Effector memory CD8-positive, alpha-beta T cell (primary cell): ENCODE results near the gene PRDX6.
"Not testable (repeated sequence)": the region's sequence is repeated elsewhere in the genome, so short reads cannot be mapped to it uniquely, and the experiment has no call there.

Source experiments
- ATAC-seq: fragments of 150-1000 bp; cut with Tn5 transposase; replicated peaks from 2 replicates; pipeline ENCODE4 v1.10.0; 2021; ENCODE audit warnings: mild to moderate bottlenecking, moderate library complexity
- DNase-seq, 3 experiments: peaks; one replicate each; pipeline ENCODE4 v3.0.0; 2021
- H3K27ac Mint-ChIP-seq, 2 donors: one replicate each; pipeline ENCODE4 v1.8.0; 2022; ENCODE audit warnings: mild to moderate bottlenecking in 2 of 2, mixed read lengths in 2 of 2, moderate library complexity in 2 of 2
- H3K27me3 Mint-ChIP-seq, 2 donors: one replicate each; pipeline ENCODE4 v1.8.0; 2022; ENCODE audit warnings: mixed read lengths in 2 of 2
- H3K36me3 Mint-ChIP-seq: one replicate; pipeline ENCODE4 v1.8.0; 2022; ENCODE audit warnings: mild to moderate bottlenecking, moderate library complexity, mixed read lengths; ENCODE audit not compliant: insufficient read depth
- H3K4me1 Mint-ChIP-seq, 2 donors: one replicate each; pipeline ENCODE4 v1.8.0; 2022; ENCODE audit warnings: low read depth in 2 of 2, mixed read lengths in 2 of 2
- H3K4me3 Mint-ChIP-seq, 2 donors: one replicate each; pipeline ENCODE4 v1.8.0; 2022; ENCODE audit warnings: mild to moderate bottlenecking in 2 of 2, mixed read lengths in 2 of 2, moderate library complexity in 2 of 2
- H3K9me3 Mint-ChIP-seq, 2 donors: one replicate each; pipeline ENCODE4 v1.8.0; 2022; ENCODE audit warnings: mixed read lengths in 2 of 2

Gene PRDX6

DNA sequence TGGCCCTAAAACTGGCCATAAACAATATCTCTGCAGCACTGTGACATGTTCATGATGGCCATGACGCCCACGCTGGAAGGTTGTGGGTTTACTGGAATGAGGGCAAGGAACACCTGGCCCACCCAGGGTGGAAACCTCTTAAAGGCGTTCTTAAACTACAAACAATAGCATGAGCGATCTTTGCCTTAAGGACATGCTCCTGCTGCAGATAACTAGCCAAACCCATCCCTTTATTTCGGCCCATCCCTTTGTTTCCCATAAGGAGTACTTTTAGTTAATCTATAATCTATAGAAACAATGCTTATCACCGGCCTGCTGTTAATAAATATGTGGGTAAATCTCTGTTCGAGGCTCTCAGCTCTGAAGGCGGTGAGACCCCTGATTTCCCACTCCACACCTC is 16.0 kb downstream of the PRDX6 start:
- ATAC-seq, H3K27ac Mint-ChIP-seq, H3K9me3 Mint-ChIP-seq, H3K27me3 Mint-ChIP-seq, H3K4me1 Mint-ChIP-seq, DNase-seq, H3K4me3 Mint-ChIP-seq: not testable (repeated sequence)
- H3K36me3 Mint-ChIP-seq: peaks cover 11% of the 10 kb centered on the region

DNA sequence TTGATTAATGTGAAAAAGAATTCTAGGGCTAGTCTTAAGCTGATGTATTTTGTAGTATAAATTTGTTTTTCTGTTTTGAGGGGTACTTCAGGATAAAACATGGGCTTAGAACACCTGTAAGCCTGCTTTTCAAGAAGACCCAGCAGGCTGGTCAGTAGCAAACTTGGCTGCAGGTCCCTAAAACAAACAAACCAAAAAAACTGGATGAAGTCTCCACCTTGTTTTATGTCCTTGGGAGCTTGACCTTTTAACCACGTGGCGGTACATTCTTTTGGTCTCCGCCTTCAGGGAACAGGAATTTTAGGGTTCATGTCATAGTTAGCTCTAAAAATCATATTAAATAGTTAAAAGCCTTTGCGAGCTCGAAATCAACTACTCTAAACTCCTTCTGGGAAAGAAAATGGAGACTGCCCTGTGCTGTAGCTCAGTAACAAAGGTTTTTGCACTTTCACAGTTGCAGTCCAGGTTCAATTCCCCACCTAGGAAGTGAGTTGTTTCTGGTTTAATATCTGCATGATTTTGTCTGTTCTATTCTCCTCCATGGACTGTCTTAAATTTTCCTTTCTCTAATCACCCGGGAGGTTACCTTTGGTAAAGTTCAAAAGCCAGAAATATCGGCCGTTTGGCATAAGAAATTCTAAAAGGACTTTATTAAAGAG is 18.6 kb downstream of the PRDX6 start:
- Mint-ChIP-seq H3K4me3 (no peak overlapping the region), H3K9me3 (no peaks in the 10 kb centered on the region), H3K4me1 (peaks cover 0 to 2% of the 10 kb centered on the region in 2 donors), H3K27me3 (no peaks in the 10 kb centered on the region), H3K27ac (no peak overlapping the region), H3K36me3 (no peaks in the 10 kb centered on the region)
- no peak for ATAC-seq
- DNase-seq: no peak

DNA sequence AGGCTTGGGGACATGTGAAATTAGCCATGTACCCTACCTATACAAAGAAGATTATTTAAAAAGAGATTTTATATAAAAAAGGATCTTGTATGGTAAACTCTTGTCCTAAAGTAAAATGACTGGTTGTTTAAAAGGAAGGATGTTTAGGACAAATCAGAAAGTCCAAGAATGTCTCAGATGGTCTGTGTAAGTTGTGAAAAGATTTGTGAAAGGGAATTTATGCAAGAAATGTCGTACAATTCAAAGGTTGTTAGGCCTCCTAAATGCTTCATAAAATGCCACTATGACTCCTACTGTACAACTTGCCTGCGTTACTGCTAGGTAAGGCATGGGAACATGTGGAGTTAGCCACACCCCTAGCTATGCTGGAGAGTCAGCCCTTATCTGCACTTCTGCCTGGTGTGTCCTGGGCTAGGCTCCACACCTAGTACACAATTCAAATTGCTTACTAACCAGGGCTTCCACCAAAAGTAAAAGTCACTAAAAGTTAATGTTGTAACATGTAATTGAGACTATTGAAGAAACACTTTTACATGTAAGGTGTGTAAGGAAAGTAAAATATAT is 19.7 kb downstream of the PRDX6 start:
- Mint-ChIP-seq H3K9me3 (no peaks in the 10 kb centered on the region), H3K4me1 (peaks cover 0 to 2% of the 10 kb centered on the region in 2 donors), H3K36me3 (no peaks in the 10 kb centered on the region), H3K4me3 (no peak overlapping the region), H3K27ac (no peak overlapping the region), H3K27me3 (no peaks in the 10 kb centered on the region)
- ATAC-seq (no peak), DNase-seq (no peak)

DNA sequence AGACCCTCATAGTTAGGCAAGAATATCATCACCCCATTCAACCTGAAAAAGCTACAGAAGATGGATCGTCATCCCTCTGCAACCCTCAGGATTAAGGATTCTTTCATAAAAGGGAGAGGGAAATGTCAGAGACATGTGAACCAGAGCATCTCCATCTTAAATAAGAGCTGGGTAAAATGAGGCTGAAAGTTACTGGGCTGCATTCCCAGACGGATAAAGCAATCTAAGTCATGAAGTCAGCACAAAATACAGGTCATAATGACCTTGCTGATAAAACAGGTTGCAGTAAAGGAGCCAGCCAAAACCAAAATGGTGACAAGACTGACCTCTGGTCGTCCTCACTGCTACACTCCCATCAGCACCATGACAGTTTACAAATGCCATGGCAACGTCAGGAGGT is 22.6 kb downstream of the PRDX6 start:
- no peaks in the 10 kb centered on the region for H3K27me3 Mint-ChIP-seq
- DNase-seq: no peak
- H3K9me3 Mint-ChIP-seq: no peaks in the 10 kb centered on the region
- H3K4me3 Mint-ChIP-seq: no peak overlapping the region
- no peak for ATAC-seq
- peaks cover 4% of the 10 kb centered on the region for H3K36me3 Mint-ChIP-seq
- H3K27ac Mint-ChIP-seq: no peak overlapping the region
- H3K4me1 Mint-ChIP-seq: peaks cover 0 to 2% of the 10 kb centered on the region in 2 donors

DNA sequence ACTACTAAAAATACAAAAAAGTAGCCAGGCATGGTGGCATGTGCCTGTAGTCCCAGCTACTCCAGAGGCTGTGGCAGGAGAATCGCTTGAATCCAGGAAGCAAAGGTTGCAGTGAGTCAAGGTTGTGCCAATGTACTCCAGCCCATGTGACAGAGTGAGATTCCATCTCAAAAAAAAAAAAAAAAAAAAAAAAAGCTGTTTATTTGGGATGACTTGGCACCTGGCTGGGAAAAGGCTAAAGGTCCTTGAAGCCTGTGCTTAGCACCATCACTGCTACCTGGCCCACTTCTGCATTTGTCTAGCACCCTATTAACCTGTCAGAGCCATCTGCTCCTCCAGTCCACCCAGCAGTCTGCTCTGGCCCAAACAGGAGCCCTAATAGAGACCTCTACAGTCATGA is 25.0 kb downstream of the PRDX6 start:
- DNase-seq: no peak
- Mint-ChIP-seq H3K4me3 (no peak overlapping the region), H3K9me3 (no peaks in the 10 kb centered on the region), H3K4me1 (peaks cover 0 to 2% of the 10 kb centered on the region in 2 donors), H3K27me3 (no peaks in the 10 kb centered on the region), H3K36me3 (peaks cover 7% of the 10 kb centered on the region), H3K27ac (no peak overlapping the region)
- no peak for ATAC-seq

DNA sequence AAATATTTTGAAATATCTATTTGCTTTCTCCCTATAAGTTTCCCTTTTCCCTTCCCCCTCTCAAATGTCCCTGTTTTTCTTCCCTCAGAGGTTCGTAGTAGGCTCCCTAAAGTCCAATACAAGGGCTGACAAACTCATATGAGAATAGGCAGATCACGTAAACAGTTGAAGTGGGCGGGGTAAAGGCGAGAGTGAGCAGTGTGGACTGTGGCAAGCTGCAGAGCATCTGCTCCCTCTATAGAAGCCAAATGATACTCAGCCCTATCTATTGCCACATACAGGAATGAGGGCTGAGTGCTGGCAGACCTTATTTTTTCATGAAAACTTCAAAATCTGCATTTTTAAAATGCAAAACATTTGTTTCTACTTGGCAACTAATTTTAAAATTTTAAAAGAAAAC is 26.3 kb downstream of the PRDX6 start:
- Mint-ChIP-seq H3K27me3 (no peaks in the 10 kb centered on the region), H3K4me1 (peaks cover 0 to 2% of the 10 kb centered on the region in 2 donors), H3K36me3 (peaks cover 7% of the 10 kb centered on the region), H3K9me3 (no peaks in the 10 kb centered on the region), H3K27ac (no peak overlapping the region), H3K4me3 (no peak overlapping the region)
- DNase-seq (no peak), ATAC-seq (no peak)

DNA sequence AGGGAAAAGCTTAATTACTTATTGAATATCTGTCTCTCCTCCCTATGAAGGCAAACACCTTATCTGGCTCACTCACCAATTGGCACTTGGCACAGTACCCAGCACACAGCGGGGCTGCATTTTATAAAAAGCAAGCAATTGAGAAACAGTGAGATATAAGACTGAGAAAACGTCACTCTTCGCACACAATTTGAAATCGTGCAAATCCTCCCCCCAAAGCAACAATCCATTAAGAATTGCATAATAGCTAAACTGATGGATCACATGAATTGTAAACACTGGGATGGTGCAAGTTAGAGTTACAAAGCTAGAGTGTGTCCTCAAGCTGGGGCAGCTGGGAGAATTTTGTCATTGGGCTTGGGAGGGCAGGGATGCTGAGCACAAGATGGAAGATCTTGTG is 27.1 kb downstream of the PRDX6 start:
- Mint-ChIP-seq H3K9me3 (no peaks in the 10 kb centered on the region), H3K36me3 (peaks cover 7% of the 10 kb centered on the region), H3K4me3 (no peak overlapping the region), H3K27me3 (no peaks in the 10 kb centered on the region), H3K4me1 (peaks cover 0 to 2% of the 10 kb centered on the region in 2 donors), H3K27ac (no peak overlapping the region)
- DNase-seq (no peak), ATAC-seq (no peak)

DNA sequence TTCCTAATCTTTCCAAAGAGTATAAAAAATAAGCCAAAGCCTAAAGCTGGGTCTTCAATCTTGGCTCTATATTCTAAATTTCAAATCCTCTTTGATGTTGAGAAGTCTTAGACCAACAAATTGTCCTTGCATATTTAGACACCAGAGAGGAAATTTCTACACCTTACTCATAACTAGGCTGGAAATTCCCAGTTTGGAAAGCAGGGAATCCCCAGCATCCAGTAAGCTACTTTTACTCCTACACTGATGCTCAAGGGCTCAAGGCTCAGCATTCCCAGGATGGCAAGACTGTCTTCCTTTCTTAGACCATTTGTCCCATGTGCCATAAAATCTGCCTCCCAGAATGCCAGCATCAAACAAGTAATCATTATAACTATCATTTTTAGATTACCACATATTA is 28.3 kb downstream of the PRDX6 start:
- ATAC-seq (no peak), DNase-seq (no peak)
- Mint-ChIP-seq H3K27ac (no peak overlapping the region), H3K36me3 (peaks cover 7% of the 10 kb centered on the region), H3K4me3 (no peak overlapping the region), H3K27me3 (no peaks in the 10 kb centered on the region), H3K4me1 (no peaks in the 10 kb centered on the region), H3K9me3 (no peaks in the 10 kb centered on the region)

DNA sequence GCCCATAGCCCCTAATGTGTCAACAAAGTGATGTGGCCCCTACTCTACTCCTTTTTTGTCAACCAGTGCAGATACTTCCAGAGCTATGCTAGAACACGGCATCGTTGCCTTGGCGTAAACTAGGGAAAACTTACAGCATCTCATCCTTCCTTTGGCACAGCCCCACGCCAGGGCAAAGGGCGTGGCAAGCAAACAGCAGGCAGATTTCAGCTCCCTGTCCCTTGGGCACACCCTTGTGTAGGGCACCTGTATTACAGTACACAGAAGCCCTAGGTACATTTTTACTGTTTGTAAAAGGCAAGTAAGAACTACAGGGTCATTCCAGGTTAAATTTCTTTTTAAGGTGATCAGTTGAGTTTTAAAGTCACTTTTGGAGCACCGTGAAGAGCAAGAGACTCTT is 29.3 kb downstream of the PRDX6 start:
- Mint-ChIP-seq H3K27ac (no peak overlapping the region), H3K36me3 (peaks cover 7% of the 10 kb centered on the region), H3K4me3 (no peak overlapping the region), H3K4me1 (no peaks in the 10 kb centered on the region), H3K27me3 (no peaks in the 10 kb centered on the region), H3K9me3 (no peaks in the 10 kb centered on the region)
- DNase-seq: no peak
- no peak for ATAC-seq

DNA sequence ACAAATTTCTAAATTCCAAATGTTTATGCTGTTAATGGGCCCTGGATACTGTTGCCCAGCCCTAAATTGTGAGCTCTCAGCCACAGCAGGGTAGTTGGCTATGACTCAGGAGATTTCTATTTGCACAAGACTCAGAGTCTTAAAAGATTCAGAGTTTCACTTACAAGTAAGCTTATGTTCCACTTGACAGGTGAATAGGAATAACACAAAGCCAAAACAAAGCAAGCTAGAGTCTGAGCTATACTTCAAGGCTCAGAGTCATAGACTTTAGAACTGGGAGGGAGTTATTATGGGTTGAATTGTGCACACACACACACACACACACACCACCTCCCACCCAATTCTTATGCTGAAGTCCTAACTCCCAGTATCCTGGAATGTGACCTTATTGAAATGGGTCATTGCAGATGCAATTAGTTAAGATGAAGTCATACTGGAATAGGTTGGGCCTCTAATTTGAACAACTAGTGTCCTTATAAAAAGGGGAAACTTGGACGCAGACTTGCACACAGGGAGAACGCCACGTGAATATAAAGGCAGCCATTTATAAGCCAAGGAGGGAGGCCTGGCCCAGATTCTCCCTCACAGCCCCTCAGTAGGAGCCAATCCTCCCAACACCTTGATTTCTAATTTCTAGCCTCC is 30.2 kb downstream of the PRDX6 start:
- no peak for DNase-seq
- no peaks in the 10 kb centered on the region for H3K4me1 Mint-ChIP-seq

DNA sequence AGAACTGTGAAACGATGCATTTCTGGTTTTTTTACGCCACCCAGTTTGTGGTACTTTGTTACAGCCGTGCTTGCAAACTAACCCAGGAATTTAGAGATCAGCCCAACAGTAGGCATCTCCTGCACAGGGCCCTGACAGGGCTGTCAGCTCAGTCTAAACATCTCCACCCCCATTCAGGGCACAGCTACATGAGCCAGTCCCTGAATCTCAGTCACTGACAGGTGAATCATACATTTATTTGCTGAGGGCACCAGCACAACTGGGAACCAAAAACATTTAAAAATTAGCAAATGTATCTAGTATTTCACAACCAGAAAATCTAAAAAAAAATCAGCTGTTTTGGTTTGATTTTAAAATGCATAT is 30.7 kb downstream of the PRDX6 start:
- H3K36me3 Mint-ChIP-seq: peaks cover 7% of the 10 kb centered on the region
- H3K9me3 Mint-ChIP-seq: no peaks in the 10 kb centered on the region
- ATAC-seq: no peak
- H3K4me3 Mint-ChIP-seq: no peak overlapping the region
- H3K27me3 Mint-ChIP-seq: no peaks in the 10 kb centered on the region
- H3K4me1 Mint-ChIP-seq: no peaks in the 10 kb centered on the region
- no peak overlapping the region for H3K27ac Mint-ChIP-seq
- DNase-seq: no peak

More for the DNA sequence above, 30.2 kb downstream of the PRDX6 start:
- Mint-ChIP-seq H3K4me3 (no peak overlapping the region), H3K36me3 (peaks cover 7% of the 10 kb centered on the region), H3K27me3 (no peaks in the 10 kb centered on the region), H3K27ac (peak overlapping the region in 1 of 2 donors; percentile 25), H3K9me3 (no peaks in the 10 kb centered on the region)
- no peak for ATAC-seq

DNA sequence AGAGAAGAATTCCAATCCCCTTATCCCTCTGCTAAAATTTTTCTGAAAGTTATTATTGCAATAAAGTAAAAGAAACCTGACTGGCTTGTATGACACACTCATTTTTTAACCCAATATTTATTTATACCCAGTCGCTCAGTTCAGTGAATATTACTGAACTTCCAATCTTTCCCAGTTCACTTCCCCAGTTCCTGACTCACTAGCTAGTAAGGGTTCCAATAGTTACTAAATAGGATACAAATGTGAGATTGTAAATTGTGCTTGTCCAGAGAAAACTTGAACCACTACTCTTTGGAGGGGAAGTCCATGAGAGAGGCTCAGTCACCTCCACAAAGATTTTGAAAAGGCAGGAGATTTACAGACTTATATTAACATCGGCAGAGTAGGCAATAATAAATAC is 31.4 kb downstream of the PRDX6 start:
- DNase-seq: no peak

DNA sequence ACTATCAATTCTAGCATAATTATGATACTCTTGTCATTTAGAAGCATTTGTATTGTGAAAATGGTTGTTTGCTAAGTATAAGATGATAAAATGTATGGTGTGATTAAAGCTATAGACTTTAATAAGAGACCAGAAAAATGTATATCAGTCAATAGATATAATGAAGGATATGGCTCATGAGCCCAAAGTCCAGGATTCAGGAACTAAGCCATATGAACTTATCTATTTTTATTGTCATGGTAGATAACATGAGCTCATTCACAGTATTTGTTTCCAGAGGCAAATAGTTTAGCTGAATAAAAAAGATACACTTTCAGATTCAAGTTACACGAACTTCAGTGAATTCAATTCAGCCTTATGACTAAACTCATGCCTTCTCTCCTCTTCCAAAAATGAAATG is 32.7 kb downstream of the PRDX6 start:
- Mint-ChIP-seq H3K27ac (no peak overlapping the region), H3K4me3 (no peak overlapping the region), H3K27me3 (no peaks in the 10 kb centered on the region), H3K4me1 (no peaks in the 10 kb centered on the region), H3K9me3 (peaks cover 4 to 11% of the 10 kb centered on the region in 2 donors), H3K36me3 (peaks cover 3% of the 10 kb centered on the region)
- DNase-seq: no peak
- ATAC-seq: no peak

More for the DNA sequence above, 31.4 kb downstream of the PRDX6 start:
- no peak overlapping the region for H3K4me3 Mint-ChIP-seq
- H3K27ac Mint-ChIP-seq: no peak overlapping the region
- H3K36me3 Mint-ChIP-seq: peaks cover 6% of the 10 kb centered on the region
- no peaks in the 10 kb centered on the region for H3K4me1 Mint-ChIP-seq
- H3K9me3 Mint-ChIP-seq: peaks cover 2 to 3% of the 10 kb centered on the region in 2 donors
- no peaks in the 10 kb centered on the region for H3K27me3 Mint-ChIP-seq
- ATAC-seq: no peak

DNA sequence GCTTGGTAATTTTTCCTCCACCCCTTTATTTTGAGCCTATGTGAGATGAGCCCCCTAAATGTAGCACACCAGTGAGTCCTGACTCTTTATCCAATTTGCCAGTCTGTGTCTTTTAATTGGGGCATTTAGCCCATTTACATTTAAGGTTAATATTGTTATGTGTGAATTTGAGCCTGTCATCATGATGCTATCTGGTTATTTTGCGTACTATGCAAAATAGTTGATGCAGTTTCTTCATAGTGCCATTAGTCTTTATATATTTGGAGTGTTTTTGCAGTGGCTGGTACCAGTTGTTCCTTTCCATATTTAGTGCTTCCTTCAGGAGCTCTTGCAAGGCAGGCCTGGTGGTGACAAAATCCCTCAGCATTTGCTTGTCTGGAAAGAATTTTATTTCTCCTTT is 37.4 kb downstream of the PRDX6 start:
- H3K27ac Mint-ChIP-seq, DNase-seq, ATAC-seq, H3K36me3 Mint-ChIP-seq, H3K27me3 Mint-ChIP-seq, H3K4me1 Mint-ChIP-seq, H3K4me3 Mint-ChIP-seq: not testable (repeated sequence)
- H3K9me3 Mint-ChIP-seq: peaks cover 4 to 11% of the 10 kb centered on the region in 2 donors
